ENCODE data around the gene ADIPOR1.

The ADIPOR1 gene

GRCh38 chr1:202935844-202936243 lies 22.3 kb downstream of the ADIPOR1 start:
- Histone ChIP-seq H3K36me3 (ENCODE audit: control insufficient read depth, insufficient read depth, low read length) (no peaks in the 10 kb centered on the region), H3K27me3 (ENCODE audit: control insufficient read depth, insufficient read depth, low read length) (no peaks in the 10 kb centered on the region), H2AFZ (no peak overlapping the region), H3K4me3 (ENCODE audit: low read depth, low read length) (no peak overlapping the region), H3K9me3 (ENCODE audit: control insufficient read depth, low read length) (no peaks in the 10 kb centered on the region), H3K4me2 (ENCODE audit: low read length) (no peak overlapping the region), H3K79me2 (no peaks in the 10 kb centered on the region), H3K27ac (no peak overlapping the region), H3K9ac (no peak overlapping the region), H3K4me1 (no peaks in the 10 kb centered on the region)
- TF ChIP-seq, protein P1, sequence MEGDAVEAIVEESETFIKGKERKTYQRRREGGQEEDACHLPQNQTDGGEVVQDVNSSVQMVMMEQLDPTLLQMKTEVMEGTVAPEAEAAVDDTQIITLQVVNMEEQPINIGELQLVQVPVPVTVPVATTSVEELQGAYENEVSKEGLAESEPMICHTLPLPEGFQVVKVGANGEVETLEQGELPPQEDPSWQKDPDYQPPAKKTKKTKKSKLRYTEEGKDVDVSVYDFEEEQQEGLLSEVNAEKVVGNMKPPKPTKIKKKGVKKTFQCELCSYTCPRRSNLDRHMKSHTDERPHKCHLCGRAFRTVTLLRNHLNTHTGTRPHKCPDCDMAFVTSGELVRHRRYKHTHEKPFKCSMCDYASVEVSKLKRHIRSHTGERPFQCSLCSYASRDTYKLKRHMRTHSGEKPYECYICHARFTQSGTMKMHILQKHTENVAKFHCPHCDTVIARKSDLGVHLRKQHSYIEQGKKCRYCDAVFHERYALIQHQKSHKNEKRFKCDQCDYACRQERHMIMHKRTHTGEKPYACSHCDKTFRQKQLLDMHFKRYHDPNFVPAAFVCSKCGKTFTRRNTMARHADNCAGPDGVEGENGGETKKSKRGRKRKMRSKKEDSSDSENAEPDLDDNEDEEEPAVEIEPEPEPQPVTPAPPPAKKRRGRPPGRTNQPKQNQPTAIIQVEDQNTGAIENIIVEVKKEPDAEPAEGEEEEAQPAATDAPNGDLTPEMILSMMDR (IDR thresholded peaks at IDR 0.05): no peak

DNA sequence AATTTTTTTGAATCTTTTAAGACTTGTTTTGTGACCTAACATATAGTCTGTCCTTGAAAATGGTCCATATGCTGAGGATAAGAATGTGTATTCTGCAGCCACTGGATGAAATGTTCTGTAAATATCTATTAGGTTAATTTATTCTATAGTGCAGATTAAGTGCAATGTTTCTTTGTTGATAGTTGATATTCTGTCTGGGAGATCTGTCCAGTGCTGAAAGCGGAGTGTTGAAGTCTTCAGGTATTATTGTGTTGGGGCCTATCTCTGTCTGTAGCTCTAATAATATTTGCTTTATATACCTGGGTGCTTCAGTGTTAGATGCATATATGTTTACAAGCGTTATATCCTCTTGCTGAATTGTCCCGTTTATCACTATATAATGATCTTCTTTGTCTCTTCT lies 23.4 kb downstream of the ADIPOR1 start:
- Histone ChIP-seq H3K36me3 (ENCODE audit: control insufficient read depth, insufficient read depth, low read length) (no peaks in the 10 kb centered on the region), H3K4me3 (ENCODE audit: low read depth, low read length) (no peak overlapping the region), H3K4me1 (no peaks in the 10 kb centered on the region), H3K4me2 (ENCODE audit: low read length) (no peak overlapping the region), H3K79me2 (no peaks in the 10 kb centered on the region), H3K9me3 (ENCODE audit: control insufficient read depth, low read length) (no peaks in the 10 kb centered on the region), H3K9ac (no peak overlapping the region), H3K27me3 (ENCODE audit: control insufficient read depth, insufficient read depth, low read length) (no peaks in the 10 kb centered on the region), H3K27ac (no peak overlapping the region), H2AFZ (no peak overlapping the region)
- TF ChIP-seq, protein P1 (IDR thresholded peaks at IDR 0.05): no peak

DNA sequence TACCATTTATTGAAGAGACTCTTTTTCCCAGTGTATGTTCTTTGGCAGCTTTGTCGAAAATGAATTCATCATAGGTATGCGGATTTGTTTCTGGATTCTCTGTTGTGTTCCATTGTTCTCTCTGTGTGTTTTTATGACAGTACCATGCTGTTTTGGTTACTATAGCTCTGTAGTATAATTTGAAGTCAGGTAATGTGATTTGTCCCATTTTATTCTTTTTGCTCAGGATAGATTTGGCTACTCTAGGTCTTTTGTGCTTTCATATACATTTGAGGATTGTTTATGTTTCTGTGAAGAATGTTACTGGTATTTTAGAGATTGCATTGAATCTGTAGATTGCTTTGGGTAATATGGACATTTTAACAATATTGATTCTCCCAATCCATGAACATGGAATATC lies 25.6 kb downstream of the ADIPOR1 start:
- Histone ChIP-seq H3K9ac (no peak overlapping the region), H3K4me1 (no peaks in the 10 kb centered on the region), H2AFZ (no peak overlapping the region), H3K27ac (no peak overlapping the region), H3K79me2 (no peaks in the 10 kb centered on the region), H3K9me3 (ENCODE audit: control insufficient read depth, low read length) (no peaks in the 10 kb centered on the region), H3K27me3 (ENCODE audit: control insufficient read depth, insufficient read depth, low read length) (no peaks in the 10 kb centered on the region), H3K4me3 (ENCODE audit: low read depth, low read length) (no peak overlapping the region), H3K36me3 (ENCODE audit: control insufficient read depth, insufficient read depth, low read length) (no peaks in the 10 kb centered on the region), H3K4me2 (ENCODE audit: low read length) (no peak overlapping the region)
- TF ChIP-seq, protein P1 (IDR thresholded peaks at IDR 0.05): no peak

DNA sequence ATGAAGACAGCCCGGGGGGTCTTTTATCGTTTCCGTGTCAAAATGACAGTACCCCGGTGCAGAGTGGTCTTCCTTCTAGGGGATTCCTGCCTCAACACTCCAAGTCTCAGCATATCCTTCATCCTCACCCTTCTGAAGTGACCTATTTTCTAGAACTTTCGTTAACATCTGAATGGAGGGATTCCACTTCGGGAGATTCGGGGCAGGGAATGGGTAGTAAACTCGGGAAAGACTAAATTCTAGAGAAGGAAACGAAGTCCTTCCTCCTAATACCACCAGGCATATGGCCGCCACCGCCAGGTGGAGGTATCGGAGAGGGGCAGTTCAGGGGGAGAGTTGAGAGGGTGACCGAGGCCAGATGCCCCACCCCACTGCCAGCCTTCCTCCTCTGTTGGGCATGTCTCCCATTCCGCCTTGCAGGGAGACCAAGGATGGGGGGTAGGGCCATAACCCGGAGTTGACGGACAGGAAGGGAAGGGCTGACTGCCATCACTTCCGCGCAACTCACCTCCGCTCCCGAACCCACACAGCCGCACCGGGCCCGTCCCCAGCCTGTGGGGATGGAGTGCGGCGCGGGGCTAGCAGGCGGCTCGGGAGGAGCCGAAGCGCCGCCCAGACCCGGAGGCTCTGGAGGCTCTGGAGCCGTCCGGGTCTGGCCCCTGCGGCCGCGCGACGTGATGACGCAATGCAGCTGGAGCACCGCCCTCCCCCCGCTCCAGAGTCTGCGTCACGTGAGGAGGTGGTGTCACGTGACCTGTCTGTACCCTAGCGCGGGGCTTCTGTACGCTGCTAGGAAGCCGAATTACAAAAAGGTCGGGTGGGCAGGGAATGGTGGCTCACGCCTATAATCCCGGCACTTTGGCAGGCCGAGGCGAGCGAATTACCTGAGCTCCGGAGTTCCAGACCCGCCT lies 31.3 kb downstream of the ADIPOR1 start, which contains the start of gene KLHL12:
KLHL12 (minus strand) TSS at position 654 of the 911 bp plus-strand sequence. CDS start 2,072 bp downstream, outside the sequence.
- H2AFZ ChIP-seq: peak within 1 kb of the TSS; percentile 93
- H3K27ac ChIP-seq: peak within 1 kb of the TSS; percentile 87
- no peaks in the 10 kb centered on the region for H3K27me3 ChIP-seq (ENCODE audit: control insufficient read depth, insufficient read depth, low read length)
- no peaks in the 10 kb centered on the region for H3K4me1 ChIP-seq
- H3K4me3 ChIP-seq (ENCODE audit: low read depth, low read length): peak within 1 kb of the TSS; percentile 91
- H3K9ac ChIP-seq: no peak within 1 kb of the TSS
- H3K9me3 ChIP-seq (ENCODE audit: control insufficient read depth, low read length): no peaks in the 10 kb centered on the region
- H3K36me3 ChIP-seq (ENCODE audit: control insufficient read depth, insufficient read depth, low read length): no peaks in the 10 kb centered on the region
- H3K4me2 ChIP-seq (ENCODE audit: low read length): peak within 1 kb of the TSS; percentile 68
- no peaks in the 10 kb centered on the region for H3K79me2 ChIP-seq
- TF ChIP-seq, protein P1 (IDR thresholded peaks at IDR 0.05): peak; percentile 59
